ENCODE data around the gene ZNF346. TPM values are rescaled to one million over a fixed set of nuclear protein-coding genes. Genes with fewer than 3 reads are reported as not detected.
A peak's percentile ranks its signal among the peaks of the same experiment; 100 is the strongest.
"Not testable (repeated sequence)": the region's sequence is repeated elsewhere in the genome, so short reads cannot be mapped to it uniquely, and the experiment has no call there.

The ZNF346 gene
- total and polyA plus RNA-seq, 2 of the 13 experiments (the other 11 are each of a cell fraction or from before 2014, with no cell fraction given): 8.6 to 19.4 TPM

DNA sequence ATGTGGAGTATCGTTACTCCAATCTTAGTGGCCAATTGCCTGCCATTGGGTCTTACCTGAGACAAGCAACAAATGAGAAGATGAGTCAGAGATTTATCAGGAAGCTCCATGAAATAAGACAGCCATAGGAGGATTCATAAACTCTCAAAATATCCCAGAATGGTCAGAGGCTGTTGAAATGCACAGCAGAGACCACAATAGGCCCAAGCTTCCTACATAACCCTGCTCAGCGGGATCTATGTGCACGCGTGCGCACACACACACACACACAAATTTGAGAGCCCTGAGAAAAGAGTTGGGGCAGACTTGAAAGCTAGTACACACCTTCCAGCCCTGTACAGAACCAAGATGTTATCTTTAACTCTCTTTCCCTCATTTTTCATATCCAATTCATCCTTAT is 25.7 kb upstream of the ZNF346 start:
- Histone ChIP-seq H3K4me1 (ENCODE audit: insufficient read depth, low read length) (peaks cover 46% of the 10 kb centered on the region), H3K9me3 (ENCODE audit: low read length) (no peaks in the 10 kb centered on the region), H3K4me2 (ENCODE audit: low read depth, low read length) (no peak overlapping the region), H3K27me3 (ENCODE audit: control insufficient read depth in 1 of 2, insufficient read depth in 2 of 2, low read length in 2 of 2) (no peaks in the 10 kb centered on the region), H4K20me1 (ENCODE audit: insufficient read depth, low read length) (peaks cover 27% of the 10 kb centered on the region), H3K27ac (ENCODE audit: extremely low read length, insufficient read depth, low read length) (peak overlapping the region; percentile 21), H3K4me3 (replicated peaks in 1 of 3; ENCODE audit: insufficient read depth in 1 of 3, low read depth in 2 of 3, low read length in 3 of 3) (no peak overlapping the region), H3K79me2 (ENCODE audit: insufficient read depth, low read length) (peaks cover 89% of the 10 kb centered on the region), H2AFZ (ENCODE audit: low read length) (no peak overlapping the region), H3K36me3 (replicated peaks in 1 of 2; ENCODE audit: control insufficient read depth in 1 of 2, insufficient read depth in 2 of 2, low read length in 2 of 2) (no peaks in the 10 kb centered on the region; a peak in 1 of 5 replicates), H3K9ac (ENCODE audit: insufficient read depth, low read depth, low read length) (no peak overlapping the region)
- intact Hi-C loops (cut with micrococcal nuclease; ENCODE audit: unreplicated experiment): no loop called here
- no peak for FAIRE-seq
- 89% methylated on average over 5 of the region's 5 CpGs for WGBS (ENCODE audit: low lambda C conversion rate)
- TF ChIP-seq ISX (CRISPR knock-in tag; conservative IDR thresholded peaks at IDR 0.05): no peak
- no peak for TF ChIP-seq FOXC1 (CRISPR knock-in tag; IDR thresholded peaks at IDR 0.05; ENCODE audit: borderline replicate concordance)
- TF ChIP-seq ZC3H4 (CRISPR knock-in tag; IDR thresholded peaks at IDR 0.05; ENCODE audit: borderline replicate concordance): no peak
- no peak for TF ChIP-seq ZNF746 (CRISPR knock-in tag; IDR thresholded peaks at IDR 0.05)
- no peak for TF ChIP-seq RAD21 (CRISPR knock-in tag; IDR thresholded peaks at IDR 0.05)
- TF ChIP-seq FOXK1 (CRISPR knock-in tag; IDR thresholded peaks at IDR 0.05; ENCODE audit: borderline replicate concordance, low read depth): no peak
- TF ChIP-seq KDM1A (CRISPR knock-in tag; IDR thresholded peaks at IDR 0.05): no peak
- TF ChIP-seq ZNF768 (CRISPR knock-in tag; IDR thresholded peaks at IDR 0.05): no peak
- TF ChIP-seq GATA4 (IDR thresholded peaks at IDR 0.05; ENCODE audit: borderline replicate concordance, low read depth): no peak
- no peak for TF ChIP-seq ZNF792 (CRISPR knock-in tag; IDR thresholded peaks at IDR 0.05)
- TF ChIP-seq MIXL1 (CRISPR knock-in tag; IDR thresholded peaks at IDR 0.05): no peak
- CTCF ChIA-PET (ENCODE audit: low intra/inter-chr PET ratio, low total read pairs): no interaction called here
- DNase-seq (ENCODE audit: low spot score): no peak
- POLR2A ChIA-PET: interaction anchor here (1.9 kb wide), 1 partner anchor 9 kb away, joined by 9 read pairs; no protein-coding TSS in a partner anchor
- in situ Hi-C loops (cut with HindIII; ENCODE audit: extremely low pct_ligation_motif_present, low pct_unique_long_range_greater_than_20kb): no loop called here
- peak; percentile 30; the same call in 2 of the 3 replicates for ATAC-seq
- BruUV-seq (replicated peaks): no TSS peak

DNA sequence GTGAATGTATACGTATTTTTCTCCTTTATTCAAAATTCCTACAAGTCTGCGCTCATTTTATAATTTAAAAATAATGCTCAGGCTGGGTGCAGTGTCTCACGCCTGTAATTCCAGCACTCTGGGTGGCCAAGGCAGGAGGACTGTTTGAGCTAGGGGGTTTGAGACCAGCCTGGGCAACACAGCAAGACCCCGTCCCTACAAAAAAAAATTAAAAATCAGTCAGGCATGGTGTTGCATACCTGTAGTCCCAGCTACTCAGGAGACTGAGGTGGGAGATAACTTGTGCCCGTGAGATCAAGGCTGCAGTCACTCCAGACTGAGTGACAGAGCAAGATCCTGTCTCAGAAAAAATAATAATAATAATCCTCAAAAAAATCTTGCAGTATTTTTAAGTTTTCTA is 23.7 kb upstream of the ZNF346 start:
- in situ Hi-C loops (cut with HindIII; ENCODE audit: extremely low pct_ligation_motif_present, low pct_unique_long_range_greater_than_20kb): no loop called here
- BruUV-seq (replicated peaks): no TSS peak
- TF ChIP-seq HOXA9 (CRISPR knock-in tag; IDR thresholded peaks at IDR 0.05; ENCODE audit: borderline replicate concordance): no peak
- TF ChIP-seq ZNF121 (CRISPR knock-in tag; IDR thresholded peaks at IDR 0.05): peak; percentile 43; the same call in 1 of the 2 replicates
- Histone ChIP-seq H3K27me3 (ENCODE audit: control insufficient read depth in 1 of 2, insufficient read depth in 2 of 2, low read length in 2 of 2) (no peaks in the 10 kb centered on the region), H3K4me1 (ENCODE audit: insufficient read depth, low read length) (peaks cover 54% of the 10 kb centered on the region), H3K4me3 (replicated peaks in 1 of 3; ENCODE audit: insufficient read depth in 1 of 3, low read depth in 2 of 3, low read length in 3 of 3) (no peak overlapping the region), H3K36me3 (replicated peaks in 1 of 2; ENCODE audit: control insufficient read depth in 1 of 2, insufficient read depth in 2 of 2, low read length in 2 of 2) (no peaks in the 10 kb centered on the region; a peak in 1 of 5 replicates), H3K9me3 (ENCODE audit: low read length) (no peaks in the 10 kb centered on the region), H3K4me2 (ENCODE audit: low read depth, low read length) (no peak overlapping the region), H4K20me1 (ENCODE audit: insufficient read depth, low read length) (peaks cover 31% of the 10 kb centered on the region), H3K27ac (ENCODE audit: extremely low read length, insufficient read depth, low read length) (no peak overlapping the region), H3K79me2 (ENCODE audit: insufficient read depth, low read length) (peaks cover 89% of the 10 kb centered on the region), H2AFZ (ENCODE audit: low read length) (no peak overlapping the region), H3K9ac (ENCODE audit: insufficient read depth, low read depth, low read length) (no peak overlapping the region)
- ATAC-seq (no peak), DNase-seq (ENCODE audit: low spot score) (no peak), FAIRE-seq (no peak)
- intact Hi-C loops (cut with micrococcal nuclease; ENCODE audit: unreplicated experiment): no loop called here
- 97% methylated on average over 5 of the region's 5 CpGs for WGBS (ENCODE audit: low lambda C conversion rate)
- ChIA-PET POLR2A (no interaction called here), CTCF (ENCODE audit: low intra/inter-chr PET ratio, low total read pairs) (no interaction called here)

DNA sequence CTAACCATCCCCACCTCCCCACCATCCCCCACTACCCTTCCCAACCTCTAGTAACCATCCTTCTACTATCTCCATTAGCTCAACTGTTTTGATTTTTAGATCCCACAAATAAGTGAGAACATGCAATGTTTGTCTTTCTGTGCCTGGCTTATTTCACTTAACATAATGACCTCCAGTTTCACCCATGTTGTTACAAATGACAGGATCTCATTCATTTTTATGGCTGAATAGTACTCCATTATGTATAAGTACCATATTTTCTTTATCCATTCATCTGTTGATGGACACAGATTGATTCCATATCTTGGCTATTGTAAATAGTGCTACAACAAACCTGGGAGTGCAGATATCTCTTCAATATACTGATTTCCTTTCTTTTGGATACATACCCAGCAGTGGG is 23.0 kb upstream of the ZNF346 start:
- ATAC-seq; POLR2A ChIA-PET; DNase-seq (ENCODE audit: low spot score); H3K4me3 ChIP-seq (replicated peaks in 1 of 3; ENCODE audit: insufficient read depth in 1 of 3, low read depth in 2 of 3, low read length in 3 of 3); H3K9me3 ChIP-seq (ENCODE audit: low read length); FAIRE-seq; H3K27me3 ChIP-seq (ENCODE audit: control insufficient read depth in 1 of 2, insufficient read depth in 2 of 2, low read length in 2 of 2); H2AFZ ChIP-seq (ENCODE audit: low read length); H3K27ac ChIP-seq (ENCODE audit: extremely low read length, insufficient read depth, low read length); H3K36me3 ChIP-seq (replicated peaks in 1 of 2; ENCODE audit: control insufficient read depth in 1 of 2, insufficient read depth in 2 of 2, low read length in 2 of 2); H3K9ac ChIP-seq (ENCODE audit: insufficient read depth, low read depth, low read length); in situ Hi-C loops (cut with HindIII; ENCODE audit: extremely low pct_ligation_motif_present, low pct_unique_long_range_greater_than_20kb); BruUV-seq (replicated peaks); intact Hi-C loops (cut with micrococcal nuclease; ENCODE audit: unreplicated experiment); CTCF ChIA-PET (ENCODE audit: low intra/inter-chr PET ratio, low total read pairs); H3K4me2 ChIP-seq (ENCODE audit: low read depth, low read length): not testable (repeated sequence)
- peaks cover 89% of the 10 kb centered on the region for H3K79me2 ChIP-seq (ENCODE audit: insufficient read depth, low read length)
- peaks cover 56% of the 10 kb centered on the region for H3K4me1 ChIP-seq (ENCODE audit: insufficient read depth, low read length)
- H4K20me1 ChIP-seq (ENCODE audit: insufficient read depth, low read length): peaks cover 31% of the 10 kb centered on the region
